KOPT-K1 (cell line): ENCODE measurements around the gene PARP8.
"Not testable (repeated sequence)": the region's sequence is repeated elsewhere in the genome, so short reads cannot be mapped to it uniquely, and the experiment has no call there.

Source experiments
- H3K27ac ChIP-seq: fragments of 200-600 bp; sonication (generic); 2 replicates; pipeline ENCODE4 v1.5.1; 2016; ENCODE audit warnings: antibody characterized with exemption, mild to moderate bottlenecking, low read depth, low read length; ENCODE audit not compliant: poor library complexity, severe bottlenecking
- H3K36me3 ChIP-seq: fragments of 200-600 bp; sonication (generic); 2 replicates; pipeline ENCODE4 v1.5.1; 2017; ENCODE audit warnings: antibody characterized with exemption, mild to moderate bottlenecking, low read length, moderate library complexity; ENCODE audit not compliant: insufficient read depth
- H3K9me3 ChIP-seq: fragments of 200-600 bp; sonication (generic); 2 replicates; pipeline ENCODE4 v1.5.1; 2017; ENCODE audit warnings: antibody characterized with exemption, low read length, mild to moderate bottlenecking; ENCODE audit not compliant: insufficient read depth, poor library complexity, severe bottlenecking

Gene PARP8

GRCh38 chr5:50811746-50812145 lies 145.3 kb downstream of the PARP8 start:
- not testable (repeated sequence) for H3K27ac ChIP-seq, H3K9me3 ChIP-seq
- peaks cover 13% of the 10 kb centered on the region; the same call in 1 of the 2 replicates for H3K36me3 ChIP-seq

DNA sequence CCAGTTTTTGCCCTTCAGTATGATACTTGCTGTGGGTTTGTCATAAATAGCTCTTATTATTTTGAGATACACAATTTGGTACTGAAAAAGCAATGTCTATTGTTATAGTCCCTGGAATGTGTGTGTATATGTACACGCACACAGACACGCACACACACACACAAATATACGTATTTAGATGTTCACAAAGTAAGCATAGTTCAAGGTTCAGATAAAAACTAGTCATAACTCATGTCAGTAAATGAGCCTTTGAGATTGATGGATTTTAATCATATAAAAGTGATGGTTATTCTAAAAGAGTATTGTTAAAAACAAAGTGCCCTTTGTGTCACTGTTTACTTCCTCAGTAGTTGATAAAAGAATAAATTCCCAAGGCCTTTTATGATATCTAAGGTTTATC lies 147.3 kb downstream of the PARP8 start:
- Histone ChIP-seq H3K36me3 (peaks cover 5% of the 10 kb centered on the region; the same call in 1 of the 2 replicates), H3K9me3 (peaks cover 7% of the 10 kb centered on the region), H3K27ac (no peak overlapping the region)

GRCh38 chr5:50814556-50814955 lies 148.1 kb downstream of the PARP8 start:
- H3K27ac ChIP-seq, result no peak overlapping the region
- peaks cover 7% of the 10 kb centered on the region for H3K9me3 ChIP-seq
- H3K36me3 ChIP-seq, result peaks cover 5% of the 10 kb centered on the region

GRCh38 chr5:50822046-50822445 lies 155.6 kb downstream of the PARP8 start:
- Histone ChIP-seq H3K9me3 (no peaks in the 10 kb centered on the region), H3K27ac (no peak overlapping the region), H3K36me3 (peaks cover 38% of the 10 kb centered on the region)

DNA sequence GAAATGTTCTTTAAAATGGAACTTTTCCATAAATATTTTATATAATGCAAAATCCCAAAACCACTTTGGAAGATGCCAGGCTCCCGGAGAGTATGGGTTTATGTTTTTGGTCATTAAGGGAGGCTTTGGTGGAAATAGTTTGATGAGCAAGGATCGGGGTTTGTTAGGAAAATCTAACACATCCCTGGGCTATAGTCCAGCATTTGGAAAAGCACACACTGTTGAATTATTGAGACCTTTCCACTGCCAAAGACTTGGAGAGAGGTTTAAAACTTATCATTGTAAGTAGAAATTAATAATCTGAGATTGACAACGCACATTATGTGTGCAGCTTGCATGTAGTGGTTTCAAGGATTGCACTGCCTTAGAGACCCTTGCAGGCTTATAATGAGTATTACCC lies 156.3 kb downstream of the PARP8 start:
- Histone ChIP-seq H3K9me3 (no peaks in the 10 kb centered on the region), H3K27ac (no peak overlapping the region), H3K36me3 (peaks cover 41% of the 10 kb centered on the region)

- Histone ChIP-seq H3K9me3 (no peaks in the 10 kb centered on the region), H3K36me3 (peaks cover 49% of the 10 kb centered on the region)
Observed at GRCh38 chr5:50823568-50823967, 157.1 kb downstream of the PARP8 start.

DNA sequence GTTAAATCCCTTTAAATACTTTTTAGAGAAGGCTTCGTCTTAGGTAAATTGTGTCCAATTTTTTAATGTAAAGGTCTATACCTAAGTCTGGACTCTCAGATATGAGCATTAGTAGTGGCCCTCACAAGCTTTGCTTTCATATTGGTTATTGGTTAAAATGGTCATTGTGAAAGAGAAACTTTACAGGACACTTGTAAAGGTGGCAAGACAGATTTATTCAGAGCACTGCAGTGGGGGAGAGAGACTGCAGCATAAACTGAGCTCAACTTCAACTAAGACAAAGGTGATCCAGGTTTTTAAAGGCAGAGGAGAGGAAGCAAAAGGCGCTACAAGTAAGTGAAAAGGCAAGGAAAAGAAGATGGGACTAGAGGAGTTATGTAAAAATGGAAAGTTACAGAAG lies 157.7 kb downstream of the PARP8 start:
- H3K36me3 ChIP-seq, result peaks cover 54% of the 10 kb centered on the region
- no peak overlapping the region for H3K27ac ChIP-seq
- no peaks in the 10 kb centered on the region for H3K9me3 ChIP-seq

More at GRCh38 chr5:50823568-50823967, 157.1 kb downstream of the PARP8 start:
- H3K27ac ChIP-seq, result no peak overlapping the region

DNA sequence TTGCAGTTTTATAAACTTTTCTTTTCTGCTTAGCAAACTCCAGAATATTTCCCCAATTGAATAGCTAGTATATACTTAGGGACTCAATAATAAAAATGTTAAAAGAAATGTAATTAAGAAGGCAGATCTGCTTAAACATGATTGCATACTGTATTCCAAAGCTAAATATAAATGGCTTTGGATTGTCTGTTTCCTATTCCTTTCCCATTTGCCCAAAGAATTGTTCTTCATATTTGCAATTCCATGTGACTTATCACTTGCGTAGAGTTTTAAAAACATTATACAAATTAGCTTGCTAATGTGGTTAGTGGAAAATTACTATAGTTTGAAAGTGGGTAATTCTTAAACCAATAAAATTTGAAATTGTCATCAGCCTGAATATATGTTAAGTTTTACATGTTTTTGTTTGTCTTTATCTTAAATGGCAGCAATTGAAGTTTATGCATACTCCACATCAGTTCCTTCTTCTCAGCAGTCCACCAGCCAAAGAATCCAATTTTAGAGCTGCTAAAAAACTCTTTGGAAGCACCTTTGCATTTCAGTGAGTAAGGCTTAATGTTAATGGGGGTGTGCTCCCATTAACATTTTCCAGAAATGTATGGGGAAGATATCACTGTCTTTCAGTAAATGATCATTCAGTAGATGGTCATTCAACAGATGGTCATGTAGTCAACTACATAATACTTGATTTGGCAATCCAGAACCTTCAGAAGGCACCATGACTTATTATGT lies 161.2 kb downstream of the PARP8 start:
- peaks cover 58% of the 10 kb centered on the region for H3K36me3 ChIP-seq
- H3K9me3 ChIP-seq, result no peaks in the 10 kb centered on the region
- no peak overlapping the region for H3K27ac ChIP-seq

DNA sequence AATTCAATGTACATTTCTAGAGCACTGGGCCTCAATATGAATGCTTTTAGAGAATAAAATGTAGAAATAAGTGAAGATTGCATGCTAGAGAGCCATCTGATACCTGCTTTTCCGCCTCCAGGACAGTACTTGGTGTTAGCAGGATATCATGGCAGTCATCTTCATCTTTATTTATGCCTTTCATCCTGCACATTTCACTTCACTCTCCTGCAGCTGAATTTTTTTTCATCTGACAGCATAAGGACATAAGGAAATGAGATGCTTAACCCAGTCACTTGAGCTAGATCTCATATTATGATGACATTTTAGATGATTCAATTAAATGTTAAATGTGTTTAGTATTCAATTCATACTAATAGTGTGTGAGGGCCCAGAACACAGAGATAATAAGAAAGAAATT lies 162.6 kb downstream of the PARP8 start:
- Histone ChIP-seq H3K36me3 (peaks cover 48% of the 10 kb centered on the region), H3K9me3 (no peaks in the 10 kb centered on the region), H3K27ac (no peak overlapping the region)

- H3K36me3 ChIP-seq, result peaks cover 63% of the 10 kb centered on the region
- no peak overlapping the region for H3K27ac ChIP-seq
- no peaks in the 10 kb centered on the region for H3K9me3 ChIP-seq
Observed at GRCh38 chr5:50832657-50833284, 166.3 kb downstream of the PARP8 start.

DNA sequence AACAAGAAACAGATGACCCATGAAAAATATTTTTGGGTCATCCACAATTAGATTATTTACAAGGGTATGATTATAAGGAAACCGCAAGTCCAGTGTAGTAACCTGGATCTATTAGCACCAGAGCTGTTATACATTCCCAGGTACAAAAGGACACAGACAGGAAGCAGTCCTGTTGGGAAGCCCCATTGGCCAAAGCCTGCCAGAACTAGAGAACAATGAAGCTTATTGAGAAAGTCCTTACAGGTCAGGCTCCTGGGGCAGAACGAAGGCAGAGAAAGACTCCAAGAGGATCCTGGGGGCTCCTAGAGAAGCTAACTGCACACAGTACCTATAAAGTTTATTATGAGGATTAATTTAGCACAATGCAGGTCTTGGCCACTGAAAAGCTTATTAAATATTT lies 169.9 kb downstream of the PARP8 start:
- Histone ChIP-seq H3K9me3 (no peaks in the 10 kb centered on the region), H3K27ac (no peak overlapping the region), H3K36me3 (peaks cover 29% of the 10 kb centered on the region; the same call in 1 of the 2 replicates)

- Histone ChIP-seq H3K27ac (no peak overlapping the region), H3K9me3 (no peaks in the 10 kb centered on the region), H3K36me3 (peaks cover 29% of the 10 kb centered on the region; the same call in 1 of the 2 replicates)
Observed at GRCh38 chr5:50839472-50839871, 173.0 kb downstream of the PARP8 start.

DNA sequence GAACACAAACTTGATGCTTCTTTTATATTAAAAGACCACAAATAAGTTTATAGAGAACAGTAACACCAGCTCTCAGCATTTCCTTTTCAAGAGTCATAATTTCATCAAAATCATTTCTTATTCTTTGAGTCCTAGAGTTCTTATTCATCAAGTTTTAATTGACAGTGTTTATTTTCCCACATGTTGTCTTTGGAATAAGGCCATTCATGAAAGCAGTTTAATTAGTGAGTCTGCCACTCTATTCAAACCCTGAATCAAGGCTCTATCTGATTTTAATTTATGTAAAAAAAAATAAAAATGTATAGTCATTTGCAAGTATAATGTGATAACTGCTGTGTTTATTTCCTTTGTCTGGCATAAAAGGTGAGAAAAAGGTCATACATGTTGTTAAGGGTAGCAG lies 176.7 kb downstream of the PARP8 start:
- Histone ChIP-seq H3K9me3 (no peaks in the 10 kb centered on the region), H3K27ac (no peak overlapping the region), H3K36me3 (peaks cover 6% of the 10 kb centered on the region; the same call in 1 of the 2 replicates)

GRCh38 chr5:50846261-50846660 lies 179.8 kb downstream of the PARP8 start:
- Histone ChIP-seq H3K9me3 (no peaks in the 10 kb centered on the region), H3K27ac (no peak overlapping the region), H3K36me3 (peaks cover 6% of the 10 kb centered on the region; the same call in 1 of the 2 replicates)

- Histone ChIP-seq H3K27ac (no peak overlapping the region), H3K36me3 (no peaks in the 10 kb centered on the region), H3K9me3 (no peaks in the 10 kb centered on the region)
Observed at GRCh38 chr5:50849554-50849953, 183.1 kb downstream of the PARP8 start.

GRCh38 chr5:50853151-50853550 lies 186.7 kb downstream of the PARP8 start:
- no peaks in the 10 kb centered on the region for H3K36me3 ChIP-seq
- H3K27ac ChIP-seq, result no peak overlapping the region

More at GRCh38 chr5:50853151-50853550, 186.7 kb downstream of the PARP8 start:
- no peaks in the 10 kb centered on the region for H3K9me3 ChIP-seq
